RWPE2 (cell line): Measurements from ENCODE around the gene SLC13A2.

Source experiments
- ATAC-seq: fragments of 200-7000 bp; cut with Tn5 transposase; 3 replicates; pipeline ENCODE4 v1.9.1; 2021; ENCODE audit warnings: low read depth
- DNase-seq: peaks from one replicate; pipeline ENCODE4 v3.0.0-alpha.2; 2020; ENCODE audit warnings: low spot score
- H3K27ac ChIP-seq: fragments of 450-650 bp; 2 replicates; pipeline ENCODE4 v1.5.1; 2017; ENCODE audit warnings: mild to moderate bottlenecking; ENCODE audit not compliant: poor library complexity, severe bottlenecking
- H3K27me3 ChIP-seq: fragments of 250-450 bp; sonication (Bioruptor Pico); 2 replicates; pipeline ENCODE4 v1.5.1; 2021; ENCODE audit warnings: mild to moderate bottlenecking, moderate library complexity; ENCODE audit not compliant: insufficient read depth, poor library complexity, severe bottlenecking
- H3K36me3 ChIP-seq: fragments of 250-450 bp; sonication (Bioruptor Pico); 2 replicates; pipeline ENCODE4 v1.5.1; 2020; ENCODE audit warnings: low read depth, mild to moderate bottlenecking, moderate library complexity
- H3K4me1 ChIP-seq: fragments of 250-450 bp; sonication (Bioruptor Pico); 2 replicates; pipeline ENCODE4 v1.5.1; 2021; ENCODE audit warnings: mild to moderate bottlenecking, moderate library complexity; ENCODE audit not compliant: insufficient read depth, poor library complexity, severe bottlenecking
- H3K4me3 ChIP-seq: fragments of 250-450 bp; sonication (Bioruptor Pico); 2 replicates; pipeline ENCODE4 v1.5.1; 2021; ENCODE audit warnings: mild to moderate bottlenecking, moderate library complexity; ENCODE audit not compliant: severe bottlenecking
- H3K9me3 ChIP-seq: fragments of 250-450 bp; sonication (Bioruptor Pico); 2 replicates; pipeline ENCODE4 v1.5.1; 2021; ENCODE audit warnings: mild to moderate bottlenecking, moderate library complexity; ENCODE audit not compliant: severe bottlenecking
- TF ChIP-seq, protein P1 (sequence below): fragments of 450-650 bp; IDR thresholded peaks from one replicate; pipeline ENCODE4 v1.5.1; 2017; ENCODE audit warnings: mild to moderate bottlenecking, moderate library complexity; ENCODE audit not compliant: poor library complexity, severe bottlenecking

SLC13A2 gene

DNA sequence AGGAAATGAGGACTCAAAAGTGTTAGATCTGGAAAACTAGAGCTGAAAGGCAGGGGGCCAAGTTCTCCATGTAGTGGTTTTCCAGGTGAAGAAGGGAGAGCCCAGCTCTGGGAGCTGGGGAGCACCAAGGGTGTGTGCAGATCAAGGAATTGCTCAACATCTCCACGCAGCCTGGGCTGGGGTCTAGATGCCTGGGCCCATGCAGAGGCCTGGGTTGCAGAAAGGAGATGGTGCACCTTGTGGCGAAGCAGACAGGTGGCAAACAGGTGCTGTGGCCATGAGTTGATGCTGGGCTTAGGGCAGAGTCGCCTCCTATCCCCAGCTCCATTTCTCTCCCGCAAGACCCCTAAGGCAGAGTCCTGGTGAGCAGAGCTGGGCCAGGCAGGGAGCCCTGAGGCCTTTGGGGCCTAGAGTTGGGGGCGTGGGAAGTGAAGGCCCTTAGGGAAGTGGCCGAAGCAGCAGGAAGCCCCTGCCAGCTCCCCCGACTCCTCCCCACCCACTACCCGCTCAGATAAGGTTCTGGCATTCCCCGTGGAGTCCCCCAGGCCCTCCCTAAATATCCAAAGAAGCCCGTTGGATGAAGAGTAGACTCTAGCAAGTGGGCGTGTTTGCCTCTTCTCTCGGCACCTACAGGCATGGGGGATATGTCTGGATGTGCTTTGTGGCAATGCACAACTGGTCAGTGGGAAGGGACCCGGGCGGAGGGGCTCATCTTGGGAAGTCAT is 33.5 kb downstream of the SLC13A2 start:
- Histone ChIP-seq H3K4me1 (peaks cover 29% of the 10 kb centered on the region), H3K9me3 (no peaks in the 10 kb centered on the region), H3K27me3 (no peaks in the 10 kb centered on the region), H3K4me3 (no peak overlapping the region), H3K36me3 (no peaks in the 10 kb centered on the region), H3K27ac (no peak overlapping the region)
- TF ChIP-seq, protein P1, sequence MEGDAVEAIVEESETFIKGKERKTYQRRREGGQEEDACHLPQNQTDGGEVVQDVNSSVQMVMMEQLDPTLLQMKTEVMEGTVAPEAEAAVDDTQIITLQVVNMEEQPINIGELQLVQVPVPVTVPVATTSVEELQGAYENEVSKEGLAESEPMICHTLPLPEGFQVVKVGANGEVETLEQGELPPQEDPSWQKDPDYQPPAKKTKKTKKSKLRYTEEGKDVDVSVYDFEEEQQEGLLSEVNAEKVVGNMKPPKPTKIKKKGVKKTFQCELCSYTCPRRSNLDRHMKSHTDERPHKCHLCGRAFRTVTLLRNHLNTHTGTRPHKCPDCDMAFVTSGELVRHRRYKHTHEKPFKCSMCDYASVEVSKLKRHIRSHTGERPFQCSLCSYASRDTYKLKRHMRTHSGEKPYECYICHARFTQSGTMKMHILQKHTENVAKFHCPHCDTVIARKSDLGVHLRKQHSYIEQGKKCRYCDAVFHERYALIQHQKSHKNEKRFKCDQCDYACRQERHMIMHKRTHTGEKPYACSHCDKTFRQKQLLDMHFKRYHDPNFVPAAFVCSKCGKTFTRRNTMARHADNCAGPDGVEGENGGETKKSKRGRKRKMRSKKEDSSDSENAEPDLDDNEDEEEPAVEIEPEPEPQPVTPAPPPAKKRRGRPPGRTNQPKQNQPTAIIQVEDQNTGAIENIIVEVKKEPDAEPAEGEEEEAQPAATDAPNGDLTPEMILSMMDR: no peak
- DNase-seq: no peak
- ATAC-seq: no peak

DNA sequence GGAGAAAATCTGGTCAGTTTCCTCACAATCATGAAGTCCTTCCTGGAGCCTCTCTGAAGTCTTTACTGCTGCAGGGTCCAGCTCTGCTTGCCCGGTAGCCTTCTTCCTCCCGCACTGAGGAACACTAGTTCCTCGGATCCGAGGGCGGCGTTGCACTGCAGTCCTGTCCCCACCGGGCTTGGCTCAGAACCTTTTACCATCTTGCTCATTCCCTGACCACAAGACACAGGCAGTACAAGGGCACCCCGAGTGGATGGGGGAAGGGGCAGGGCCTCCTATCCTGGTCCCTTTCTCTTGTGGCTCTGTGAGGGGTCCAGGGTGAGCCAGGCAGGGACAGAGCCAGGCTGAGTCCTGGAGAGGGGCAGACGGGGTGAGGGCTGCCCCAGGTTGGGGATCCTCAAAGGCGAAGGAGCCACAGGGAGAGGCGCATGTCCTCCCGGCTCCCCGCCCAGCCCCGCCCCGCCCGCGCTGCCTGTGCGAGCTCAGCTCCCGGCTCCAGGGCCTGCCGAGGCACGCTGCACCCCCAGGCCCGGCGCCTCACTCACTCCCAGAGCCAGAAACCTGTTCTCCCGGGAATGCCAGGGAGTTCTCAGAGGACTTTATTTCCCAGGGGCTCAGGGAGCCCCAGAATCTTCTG is 34.2 kb downstream of the SLC13A2 start:
- peak; percentile 91 for ATAC-seq
- Histone ChIP-seq H3K4me3 (no peak overlapping the region), H3K9me3 (no peaks in the 10 kb centered on the region), H3K27ac (peak overlapping the region; percentile 20), H3K27me3 (no peaks in the 10 kb centered on the region), H3K4me1 (peaks cover 29% of the 10 kb centered on the region), H3K36me3 (no peaks in the 10 kb centered on the region)
- TF ChIP-seq, protein P1: no peak
- no peak for DNase-seq

DNA sequence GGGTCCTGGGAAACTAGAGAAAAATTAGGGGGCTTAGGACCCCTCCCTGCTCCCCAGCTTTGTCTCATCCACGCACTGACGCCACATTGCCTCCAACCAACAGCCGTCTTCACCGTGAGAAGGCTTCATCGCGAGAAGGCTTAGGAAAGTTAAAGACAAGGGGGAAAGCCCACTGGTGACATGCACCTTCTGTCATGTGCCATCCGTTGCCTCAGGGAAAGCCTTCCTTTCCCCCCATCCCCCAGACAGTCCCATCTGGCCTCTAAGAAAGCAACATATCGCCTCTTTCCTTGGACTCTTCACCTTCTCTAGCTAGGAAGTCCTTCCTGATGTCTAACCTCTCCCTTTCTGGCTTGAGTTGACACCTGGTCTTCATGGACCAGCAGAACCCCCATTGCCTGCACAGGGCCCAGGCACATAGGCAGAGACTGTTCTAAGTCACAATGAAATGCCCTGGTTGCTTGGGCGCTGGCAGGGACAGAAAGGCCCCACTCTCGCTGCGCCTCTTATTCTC is 34.8 kb downstream of the SLC13A2 start:
- Histone ChIP-seq H3K9me3 (no peaks in the 10 kb centered on the region), H3K27ac (peak overlapping the region; percentile 20), H3K4me1 (peaks cover 29% of the 10 kb centered on the region), H3K36me3 (no peaks in the 10 kb centered on the region), H3K4me3 (no peak overlapping the region), H3K27me3 (no peaks in the 10 kb centered on the region)
- no peak for ATAC-seq
- no peak for DNase-seq
- TF ChIP-seq, protein P1: no peak

DNA sequence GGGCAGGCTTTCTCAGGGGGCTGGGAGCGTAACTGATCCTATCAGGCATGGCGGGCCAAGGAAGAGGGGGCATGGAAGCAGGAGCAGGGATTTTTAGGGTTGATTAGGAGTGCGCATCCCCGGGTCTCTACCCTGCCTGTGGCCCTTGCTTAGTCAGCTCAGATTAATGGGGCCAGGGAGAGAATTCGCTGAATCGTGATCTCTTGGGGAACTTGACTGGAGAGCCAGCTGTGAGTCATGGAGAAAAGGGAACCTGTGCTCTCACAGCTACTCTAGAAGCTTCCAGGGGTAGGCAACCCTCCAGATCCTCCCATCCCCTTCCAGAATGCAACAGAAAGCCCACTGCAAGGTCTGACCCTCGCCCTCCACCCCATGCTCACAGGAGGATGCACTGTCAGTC is 36.3 kb downstream of the SLC13A2 start:
- no peak overlapping the region for H3K4me3 ChIP-seq
- no peaks in the 10 kb centered on the region for H3K9me3 ChIP-seq
- H3K4me1 ChIP-seq: peaks cover 29% of the 10 kb centered on the region
- ATAC-seq (no peak), DNase-seq (no peak)
- TF ChIP-seq, protein P1: no peak
- no peaks in the 10 kb centered on the region for H3K36me3 ChIP-seq
- H3K27me3 ChIP-seq: no peaks in the 10 kb centered on the region
- H3K27ac ChIP-seq: no peak overlapping the region
